AG04450 (cell line): ENCODE measurements around the gene FNIP2. TPM values are rescaled to one million over a fixed set of nuclear protein-coding genes. Genes with fewer than 3 reads are reported as not detected.

Experiments
- CTCF ChIA-PET: fragments of 300-600, 350-600 bp; formaldehyde crosslinking; extraction: SDS; loops from one replicate; lab custom pipeline; 2022; ENCODE audit warnings: antibody characterized with exemption, inconsistent platforms; lab: Charles Lee
- POLR2A ChIA-PET: fragments of 350-600 bp; formaldehyde crosslinking; extraction: SDS; loops from one replicate; lab custom pipeline; 2021; ENCODE audit warnings: antibody characterized with exemption, inconsistent platforms; lab: Yijun Ruan, JAX
- DNase-seq: peaks from one replicate; pipeline ENCODE4 v3.0.0-alpha.2; 2011; ENCODE audit warnings: low read depth, low spot score
- H3K27ac ChIP-seq: one replicate; pipeline ENCODE4 v1.5.1; 2012; ENCODE audit warnings: low read depth, low read length, control low read depth
- H3K27me3 ChIP-seq: one replicate; pipeline ENCODE4 v1.6.0; 2012; ENCODE audit warnings: low read length; ENCODE audit not compliant: control insufficient read depth, insufficient read depth
- H3K4me3 ChIP-seq: 2 replicates; pipeline ENCODE4 v1.5.1; 2011; ENCODE audit warnings: mild to moderate bottlenecking, low read depth, low read length, control low read depth
- H3K9me3 ChIP-seq: 2 replicates; pipeline ENCODE4 v1.5.1; 2012; ENCODE audit warnings: low read length; ENCODE audit not compliant: control insufficient read depth, insufficient read depth
- polyA plus RNA-seq: library from polyadenylated mRNA; depleted of rRNA; stranded (reverse); fragments of >200 nt; gene quantifications from 2 replicates; pipeline ENCODE4 v1.2.3, GENCODE V29; 2011
- TF ChIP-seq, protein P1 (sequence below): IDR thresholded peaks from 2 replicates; pipeline ENCODE4 v1.5.1; 2011; ENCODE audit warnings: low read depth, low read length, control low read depth, inconsistent platforms

Gene FNIP2
- polyA plus RNA-seq, 1 experiment = 8.4 TPM

DNA sequence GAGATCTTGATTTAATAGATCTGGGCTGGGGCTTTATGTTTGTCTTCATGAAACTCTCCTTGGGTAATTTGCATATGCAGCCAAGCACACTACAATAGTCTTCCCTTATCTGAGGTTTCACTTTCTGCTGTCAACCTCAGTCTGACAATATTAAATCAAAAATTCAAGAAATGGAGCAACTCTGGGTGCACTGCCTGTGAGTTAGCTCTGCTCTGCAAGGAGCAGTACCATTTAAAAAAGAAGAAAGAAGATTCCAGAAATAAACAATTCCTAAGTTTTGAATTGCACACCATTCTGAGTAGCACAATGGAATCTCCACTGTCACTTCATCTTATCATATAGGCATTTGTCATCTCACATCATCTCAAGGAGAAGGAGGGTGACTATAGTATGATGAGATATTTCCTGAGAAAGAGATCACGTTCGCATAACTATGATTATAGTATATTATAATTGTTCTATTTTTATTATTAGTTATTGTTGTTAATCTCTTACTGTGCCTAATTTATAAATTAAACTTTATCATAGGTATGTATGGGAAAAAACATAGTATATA, 9.4 kb downstream of the FNIP2 start:
- DNase-seq = no peak
- no peak overlapping the region for H3K4me3 ChIP-seq
- ChIA-PET POLR2A (no interaction called here), CTCF (no interaction called here)
- no peaks in the 10 kb centered on the region for H3K9me3 ChIP-seq
- TF ChIP-seq, protein P1, sequence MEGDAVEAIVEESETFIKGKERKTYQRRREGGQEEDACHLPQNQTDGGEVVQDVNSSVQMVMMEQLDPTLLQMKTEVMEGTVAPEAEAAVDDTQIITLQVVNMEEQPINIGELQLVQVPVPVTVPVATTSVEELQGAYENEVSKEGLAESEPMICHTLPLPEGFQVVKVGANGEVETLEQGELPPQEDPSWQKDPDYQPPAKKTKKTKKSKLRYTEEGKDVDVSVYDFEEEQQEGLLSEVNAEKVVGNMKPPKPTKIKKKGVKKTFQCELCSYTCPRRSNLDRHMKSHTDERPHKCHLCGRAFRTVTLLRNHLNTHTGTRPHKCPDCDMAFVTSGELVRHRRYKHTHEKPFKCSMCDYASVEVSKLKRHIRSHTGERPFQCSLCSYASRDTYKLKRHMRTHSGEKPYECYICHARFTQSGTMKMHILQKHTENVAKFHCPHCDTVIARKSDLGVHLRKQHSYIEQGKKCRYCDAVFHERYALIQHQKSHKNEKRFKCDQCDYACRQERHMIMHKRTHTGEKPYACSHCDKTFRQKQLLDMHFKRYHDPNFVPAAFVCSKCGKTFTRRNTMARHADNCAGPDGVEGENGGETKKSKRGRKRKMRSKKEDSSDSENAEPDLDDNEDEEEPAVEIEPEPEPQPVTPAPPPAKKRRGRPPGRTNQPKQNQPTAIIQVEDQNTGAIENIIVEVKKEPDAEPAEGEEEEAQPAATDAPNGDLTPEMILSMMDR = no peak
- no peaks in the 10 kb centered on the region for H3K27me3 ChIP-seq
- H3K27ac ChIP-seq = no peak overlapping the region

DNA sequence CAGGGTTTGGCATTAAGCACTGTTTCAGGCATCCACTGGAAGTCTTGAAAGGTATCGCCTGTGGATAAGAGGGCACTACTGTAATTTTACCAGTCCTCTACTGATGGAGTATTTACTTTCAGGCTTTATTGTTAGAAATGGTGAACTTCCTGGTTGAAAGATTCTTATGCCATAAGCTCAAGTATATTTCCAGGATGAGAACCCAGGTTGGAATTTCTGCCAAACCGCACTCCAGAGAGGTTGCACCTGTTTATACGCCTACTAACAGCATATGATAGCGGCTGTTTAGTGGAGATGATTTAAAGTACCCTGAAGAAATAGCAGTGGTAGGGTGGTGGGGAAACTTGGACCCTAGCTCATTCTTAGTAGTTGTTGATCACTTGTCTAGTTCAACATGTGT, 9.9 kb downstream of the FNIP2 start:
- DNase-seq = no peak
- POLR2A ChIA-PET = no interaction called here
- Histone ChIP-seq H3K9me3 (no peaks in the 10 kb centered on the region), H3K4me3 (no peak overlapping the region), H3K27ac (no peak overlapping the region), H3K27me3 (no peaks in the 10 kb centered on the region)
- CTCF ChIA-PET = no interaction called here
- TF ChIP-seq, protein P1 = no peak

DNA sequence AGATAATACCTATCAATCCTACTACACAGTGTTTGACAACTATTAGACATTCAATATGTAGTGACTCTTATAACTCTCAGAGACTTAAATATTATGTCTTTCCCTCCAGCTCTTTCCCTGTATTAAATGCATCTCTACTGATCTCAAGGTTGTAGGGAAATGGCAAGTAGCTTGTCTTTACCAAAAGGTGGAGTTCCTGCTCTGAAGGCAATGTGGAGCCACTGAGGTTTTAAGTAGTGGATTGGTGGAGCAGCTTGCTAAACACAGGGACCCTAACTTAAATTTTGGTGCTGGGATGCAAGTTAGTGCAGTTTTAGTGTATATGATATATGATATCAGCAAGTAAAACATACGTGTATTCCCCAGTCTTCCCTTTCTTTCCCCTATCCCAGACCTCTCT, 13.1 kb downstream of the FNIP2 start:
- no peak for DNase-seq
- Histone ChIP-seq H3K4me3 (no peak overlapping the region), H3K27ac (no peak overlapping the region), H3K9me3 (no peaks in the 10 kb centered on the region), H3K27me3 (no peaks in the 10 kb centered on the region)
- ChIA-PET CTCF (interaction anchor here (0.5 to 1.7 kb wide), 4 partner anchors 40 to 421 kb away, joined by 4 to 7 read pairs (median 4); no protein-coding TSS in a partner anchor), POLR2A (no interaction called here)
- TF ChIP-seq, protein P1 = no peak

DNA sequence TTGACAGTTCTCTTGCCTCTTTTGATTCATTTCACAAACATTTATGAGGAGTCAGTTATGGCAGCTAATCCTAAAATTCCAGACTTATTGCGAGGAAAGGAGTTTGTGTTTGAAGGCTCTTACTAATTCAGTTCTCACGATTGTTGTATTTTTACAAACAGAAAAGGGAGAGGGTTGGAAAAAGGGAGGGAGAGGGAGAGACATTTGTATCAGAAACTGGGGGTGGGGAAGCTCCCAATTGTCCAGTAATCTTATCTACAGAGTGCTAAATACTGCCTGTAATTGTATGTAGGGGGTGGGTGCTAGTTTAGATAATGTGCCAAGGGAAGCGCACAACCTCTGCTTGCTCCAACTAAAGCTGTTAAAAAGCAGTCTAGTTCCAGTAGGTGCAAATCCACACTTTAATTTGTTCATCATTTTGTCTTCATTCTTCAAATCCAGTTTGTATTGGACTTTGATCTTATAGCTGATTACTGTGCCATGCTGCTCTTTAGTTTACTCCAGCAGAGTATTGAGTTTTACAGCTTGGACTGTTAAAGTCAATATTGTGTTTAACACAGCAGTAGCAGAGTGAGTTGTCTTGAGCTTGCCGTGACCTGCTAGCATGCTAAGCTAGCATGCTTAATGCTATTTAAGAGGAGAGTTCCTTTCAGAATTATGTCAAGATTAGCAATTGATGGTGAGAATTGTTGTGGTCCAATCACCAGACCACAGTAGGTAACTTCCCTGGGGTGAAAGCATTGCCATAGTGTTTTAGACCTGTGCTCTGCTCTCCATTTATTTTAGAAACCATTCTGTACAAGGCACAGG, 13.9 kb downstream of the FNIP2 start:
- TF ChIP-seq, protein P1 = no peak
- ChIA-PET CTCF (interaction anchor here (0.6 to 1.7 kb wide), 3 partner anchors 52 to 420 kb away, joined by 4 to 7 read pairs (median 4); no protein-coding TSS in a partner anchor), POLR2A (interaction anchor here (0.9 kb wide), 1 partner anchor 13 kb away, joined by 3 read pairs; no protein-coding TSS in a partner anchor)
- Histone ChIP-seq H3K9me3 (no peaks in the 10 kb centered on the region), H3K27me3 (no peaks in the 10 kb centered on the region), H3K4me3 (no peak overlapping the region), H3K27ac (no peak overlapping the region)
- DNase-seq = no peak

DNA sequence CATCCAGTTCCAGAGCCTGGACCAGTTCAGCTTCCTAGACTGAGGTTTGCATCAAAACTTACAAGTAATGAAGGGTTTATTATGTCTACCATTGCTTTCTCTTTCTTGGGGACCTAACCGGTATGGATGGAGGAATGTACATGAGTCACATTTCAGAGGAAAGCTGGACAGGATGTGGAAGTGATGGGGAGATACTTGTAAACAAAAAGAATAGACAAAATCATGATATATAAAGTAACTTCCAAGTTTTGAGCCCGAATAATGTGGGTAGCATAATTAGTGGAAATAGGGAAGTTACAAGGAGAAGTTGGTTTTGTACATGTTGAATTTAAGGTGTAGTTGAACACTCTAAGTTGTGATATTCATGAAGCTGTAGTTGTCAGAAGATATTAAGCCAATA, 15.0 kb downstream of the FNIP2 start:
- POLR2A ChIA-PET = interaction anchor here (1.5 kb wide), 1 partner anchor 14 kb away, joined by 4 read pairs; no protein-coding TSS in a partner anchor
- DNase-seq = peak; percentile 24
- no peak overlapping the region for H3K4me3 ChIP-seq

More for the DNA sequence above, 15.0 kb downstream of the FNIP2 start:
- TF ChIP-seq, protein P1 = no peak
- Histone ChIP-seq H3K9me3 (no peaks in the 10 kb centered on the region), H3K27ac (no peak overlapping the region), H3K27me3 (no peaks in the 10 kb centered on the region)
- CTCF ChIA-PET = no interaction called here
